Fibroblast of lung (primary cell): ENCODE results near the gene PGAP2. TPM values are rescaled to one million over a fixed set of nuclear protein-coding genes. Genes with fewer than 3 reads are reported as not detected.

Source experiments
- DNase-seq, 2 donors: peaks; one replicate each; pipeline versions ENCODE4 v3.0.0 to v3.0.0-alpha.2; 2010; ENCODE audit warnings: low read depth in 2 of 2
- H2AFZ ChIP-seq: 2 replicates; pipeline ENCODE4 v1.5.1; 2012; ENCODE audit warnings: low read length, control low read depth, inconsistent platforms
- H3K27ac ChIP-seq: 2 replicates; pipeline ENCODE4 v1.5.1; 2011; ENCODE audit warnings: low read length, control low read depth; ENCODE audit not compliant: insufficient read depth
- H3K27me3 ChIP-seq: 2 replicates; pipeline ENCODE4 v1.5.1; 2011; ENCODE audit warnings: mild to moderate bottlenecking, low read length; ENCODE audit not compliant: control insufficient read depth, insufficient read depth
- H3K36me3 ChIP-seq: 2 replicates; pipeline ENCODE4 v1.5.1; 2011; ENCODE audit warnings: low read length; ENCODE audit not compliant: control insufficient read depth, insufficient read depth
- H3K4me1 ChIP-seq: 2 replicates; pipeline ENCODE4 v1.5.1; 2011; ENCODE audit warnings: low read length; ENCODE audit not compliant: control insufficient read depth, insufficient read depth; ENCODE audit errors: extremely low read depth
- H3K4me2 ChIP-seq: 2 replicates; pipeline ENCODE4 v1.5.1; 2011; ENCODE audit warnings: low read length, control low read depth; ENCODE audit not compliant: insufficient read depth; ENCODE audit errors: extremely low read depth
- H3K4me3 ChIP-seq, 4 experiments: fragments of 200-600 bp in 1 of 4; sonication (generic) in 1 of 4; replicated peaks in 1 of 4; 2 replicates each; pipeline ENCODE4 v1.5.1; 2011 to 2016; ENCODE audit warnings: low read length in 4 of 4, low read depth in 3 of 4, mild to moderate bottlenecking in 3 of 4, control low read depth in 2 of 4, inconsistent platforms in 1 of 4, mixed read lengths in 1 of 4; ENCODE audit not compliant: insufficient read depth in 1 of 4; ENCODE audit errors: control extremely low read depth in 1 of 4
- H3K79me2 ChIP-seq: 2 replicates; pipeline ENCODE4 v1.5.1; 2012; ENCODE audit warnings: mild to moderate bottlenecking, low read length, inconsistent platforms; ENCODE audit not compliant: control insufficient read depth, insufficient read depth
- H3K9ac ChIP-seq: 2 replicates; pipeline ENCODE4 v1.5.1; 2011; ENCODE audit warnings: mild to moderate bottlenecking, low read length, control low read depth; ENCODE audit not compliant: insufficient read depth
- H3K9me3 ChIP-seq: 2 replicates; pipeline ENCODE4 v1.5.1; 2012; ENCODE audit warnings: low read depth, low read length; ENCODE audit not compliant: control insufficient read depth, insufficient read depth
- H4K20me1 ChIP-seq: 2 replicates; pipeline ENCODE4 v1.5.1; 2011; ENCODE audit warnings: low read length; ENCODE audit not compliant: control insufficient read depth, insufficient read depth; ENCODE audit errors: extremely low read depth
- EZH2 ChIP-seq: IDR thresholded peaks from 2 replicates; pipeline ENCODE4 v1.5.1; 2012; ENCODE audit warnings: low read length, control low read depth, mild to moderate bottlenecking; ENCODE audit errors: missing control alignments
- polyA plus RNA-seq, 2 donors: library from polyadenylated mRNA; depleted of rRNA in 1 of 2; stranded (reverse) in 1 of 2; unstranded in 1 of 2; fragments of >200 nt; gene quantifications; 2 replicates each; pipeline ENCODE4 v1.2.1, GENCODE V29; 2011 to 2012; ENCODE audit warnings: missing spikeins in 1 of 2
- total RNA-seq: library from RNA; depleted of rRNA; stranded (reverse); fragments of >200 nt; gene quantifications from 2 replicates; pipeline ENCODE4 v1.2.1, GENCODE V29; 2014
- TF ChIP-seq, protein P1 (sequence below), 2 donors: IDR thresholded peaks in 1 of 2; conservative IDR thresholded peaks in 1 of 2; 1 replicate in 1 of 2; 2 replicates in 1 of 2; pipeline ENCODE4 v1.5.1; 2011 to 2012; ENCODE audit warnings: low read length in 2 of 2, control low read depth in 1 of 2, inconsistent platforms in 1 of 2, low read depth in 1 of 2, mild to moderate bottlenecking in 1 of 2

PGAP2 gene
- total and polyA plus RNA-seq, 2 donors (not counting 1 experiment from before 2014, with no cell fraction given) = 12.4 to 12.8 TPM

DNA sequence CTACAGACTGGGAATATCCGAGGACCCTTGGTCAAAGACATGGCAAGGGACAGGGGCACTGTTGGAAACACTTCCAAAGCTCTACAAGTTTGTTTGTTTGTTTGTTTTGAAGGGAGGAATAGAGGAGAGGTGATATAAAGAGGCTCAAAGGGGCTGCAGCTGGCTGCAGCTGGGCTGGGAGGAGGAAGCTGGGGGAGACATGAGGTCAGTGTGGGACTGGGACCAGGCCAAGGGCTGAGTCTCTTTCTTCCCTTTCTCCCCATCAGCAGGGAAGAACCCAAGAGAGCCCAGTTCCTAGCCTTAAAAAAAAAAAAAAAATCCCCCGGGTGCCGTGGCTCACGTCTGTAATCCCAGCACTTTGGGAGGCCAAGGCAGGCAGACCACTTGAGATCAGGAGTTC, 27.4 kb downstream of the PGAP2 start:
- Histone ChIP-seq H3K9me3 (no peaks in the 10 kb centered on the region), H3K27ac (no peak overlapping the region), H3K4me2 (no peak overlapping the region), H3K4me1 (peaks cover 11% of the 10 kb centered on the region), H3K9ac (no peak overlapping the region), H3K36me3 (peaks cover 3% of the 10 kb centered on the region), H4K20me1 (no peaks in the 10 kb centered on the region), H3K79me2 (peaks cover 87% of the 10 kb centered on the region), H3K27me3 (no peaks in the 10 kb centered on the region), H3K4me3 (no peak overlapping the region), H2AFZ (no peak overlapping the region)
- TF ChIP-seq, protein P1, sequence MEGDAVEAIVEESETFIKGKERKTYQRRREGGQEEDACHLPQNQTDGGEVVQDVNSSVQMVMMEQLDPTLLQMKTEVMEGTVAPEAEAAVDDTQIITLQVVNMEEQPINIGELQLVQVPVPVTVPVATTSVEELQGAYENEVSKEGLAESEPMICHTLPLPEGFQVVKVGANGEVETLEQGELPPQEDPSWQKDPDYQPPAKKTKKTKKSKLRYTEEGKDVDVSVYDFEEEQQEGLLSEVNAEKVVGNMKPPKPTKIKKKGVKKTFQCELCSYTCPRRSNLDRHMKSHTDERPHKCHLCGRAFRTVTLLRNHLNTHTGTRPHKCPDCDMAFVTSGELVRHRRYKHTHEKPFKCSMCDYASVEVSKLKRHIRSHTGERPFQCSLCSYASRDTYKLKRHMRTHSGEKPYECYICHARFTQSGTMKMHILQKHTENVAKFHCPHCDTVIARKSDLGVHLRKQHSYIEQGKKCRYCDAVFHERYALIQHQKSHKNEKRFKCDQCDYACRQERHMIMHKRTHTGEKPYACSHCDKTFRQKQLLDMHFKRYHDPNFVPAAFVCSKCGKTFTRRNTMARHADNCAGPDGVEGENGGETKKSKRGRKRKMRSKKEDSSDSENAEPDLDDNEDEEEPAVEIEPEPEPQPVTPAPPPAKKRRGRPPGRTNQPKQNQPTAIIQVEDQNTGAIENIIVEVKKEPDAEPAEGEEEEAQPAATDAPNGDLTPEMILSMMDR (conservative IDR thresholded peaks at IDR 0.05 in 1 of 2, IDR thresholded peaks at IDR 0.05 in 1 of 2; ENCODE audit: low read depth in 1 of 2, low read length in 2 of 2) = no peak
- no peak for TF ChIP-seq EZH2
- no peak for DNase-seq

DNA sequence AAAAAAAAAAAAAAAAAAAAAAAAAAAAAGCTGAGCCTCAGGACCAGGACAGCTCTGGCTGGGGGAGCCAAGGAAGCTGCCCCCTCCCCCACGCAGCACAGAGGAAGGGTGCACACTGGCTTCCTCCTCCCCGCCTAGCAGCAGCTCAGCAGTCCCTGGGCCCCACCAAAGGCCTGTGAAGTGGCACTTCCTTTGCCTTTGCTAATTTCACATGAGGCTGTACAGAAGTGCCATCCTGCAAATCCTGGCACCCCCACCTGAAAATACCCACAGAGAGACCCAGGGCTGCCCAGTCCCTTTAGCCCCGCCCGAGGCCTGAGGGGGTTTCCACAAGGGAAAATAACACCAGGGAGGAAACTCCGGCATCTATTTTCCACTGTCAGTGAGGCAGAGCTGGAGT, 28.5 kb downstream of the PGAP2 start:
- Histone ChIP-seq H3K4me3 (no peak overlapping the region), H3K9me3 (no peaks in the 10 kb centered on the region), H4K20me1 (no peaks in the 10 kb centered on the region), H3K27ac (no peak overlapping the region), H3K79me2 (peaks cover 76% of the 10 kb centered on the region), H3K4me1 (peaks cover 14% of the 10 kb centered on the region), H3K27me3 (no peaks in the 10 kb centered on the region), H3K9ac (no peak overlapping the region), H3K36me3 (peaks cover 3% of the 10 kb centered on the region), H3K4me2 (no peak overlapping the region), H2AFZ (no peak overlapping the region)
- no peak for TF ChIP-seq EZH2
- TF ChIP-seq, protein P1 (conservative IDR thresholded peaks at IDR 0.05 in 1 of 2, IDR thresholded peaks at IDR 0.05 in 1 of 2; ENCODE audit: low read depth in 1 of 2, low read length in 2 of 2) = no peak
- no peak for DNase-seq

DNA sequence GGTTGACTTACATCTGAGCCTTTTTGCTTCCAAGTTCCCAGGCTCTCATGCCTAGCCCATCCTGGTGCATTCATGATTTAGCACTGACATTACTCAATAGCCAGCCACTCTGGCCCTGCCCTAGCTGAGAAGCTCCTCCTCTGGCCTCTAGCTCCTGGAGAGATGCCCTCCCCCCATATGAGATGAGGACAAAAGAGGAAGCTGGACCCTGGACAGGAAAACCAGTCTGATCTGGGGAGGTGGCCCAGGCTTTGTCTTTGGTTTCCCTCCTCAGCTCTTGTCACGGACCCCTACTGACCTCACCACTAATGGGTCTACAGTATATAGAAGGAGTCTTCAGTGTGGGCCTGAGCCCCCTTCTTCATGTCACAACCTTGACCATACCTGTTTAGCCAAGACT, 29.4 kb downstream of the PGAP2 start:
- Histone ChIP-seq H3K9ac (no peak overlapping the region), H4K20me1 (no peaks in the 10 kb centered on the region), H3K4me1 (peaks cover 17% of the 10 kb centered on the region), H3K9me3 (no peaks in the 10 kb centered on the region), H3K27me3 (no peaks in the 10 kb centered on the region), H3K79me2 (peaks cover 67% of the 10 kb centered on the region), H2AFZ (no peak overlapping the region), H3K27ac (no peak overlapping the region), H3K36me3 (peaks cover 3% of the 10 kb centered on the region), H3K4me3 (no peak overlapping the region), H3K4me2 (no peak overlapping the region)
- DNase-seq = no peak
- TF ChIP-seq, protein P1 (conservative IDR thresholded peaks at IDR 0.05 in 1 of 2, IDR thresholded peaks at IDR 0.05 in 1 of 2; ENCODE audit: low read depth in 1 of 2, low read length in 2 of 2) = no peak
- no peak for TF ChIP-seq EZH2
